Ishikawa (cell line): ENCODE measurements around the gene MIF.
A peak's percentile ranks its signal among the peaks of the same experiment; 100 is the strongest.

Experiments
- CEBPB ChIP-seq: IDR thresholded peaks from 2 replicates; pipeline ENCODE4 v1.6.1; 2012
- CREB1 ChIP-seq: IDR thresholded peaks from 2 replicates; pipeline ENCODE4 v1.6.1; 2012; ENCODE audit warnings: low read depth
- EGR1 ChIP-seq: IDR thresholded peaks from 2 replicates; pipeline ENCODE4 v1.6.1; 2012
- EP300 ChIP-seq: IDR thresholded peaks from 2 replicates; pipeline ENCODE4 v1.6.1; 2012; ENCODE audit warnings: borderline replicate concordance
- FOXM1 ChIP-seq: IDR thresholded peaks from 2 replicates; pipeline ENCODE4 v1.6.1; 2012; ENCODE audit warnings: low read depth, borderline replicate concordance
- MAX ChIP-seq: IDR thresholded peaks from 2 replicates; pipeline ENCODE4 v1.6.1; 2012
- NFIC ChIP-seq: IDR thresholded peaks from 2 replicates; pipeline ENCODE4 v1.6.1; 2012
- RAD21 ChIP-seq: IDR thresholded peaks from 2 replicates; pipeline ENCODE4 v1.6.1; 2012; ENCODE audit warnings: low read depth
- REST ChIP-seq: IDR thresholded peaks from 2 replicates; pipeline ENCODE4 v1.6.1; 2012; ENCODE audit warnings: low read depth, mild to moderate bottlenecking
- TAF1 ChIP-seq: IDR thresholded peaks from 2 replicates; pipeline ENCODE4 v1.6.1; 2012; ENCODE audit warnings: low read depth, mild to moderate bottlenecking
- TCF12 ChIP-seq: IDR thresholded peaks from 2 replicates; pipeline ENCODE4 v1.6.1; 2012; ENCODE audit warnings: low read depth
- TEAD4 ChIP-seq: IDR thresholded peaks from 2 replicates; pipeline ENCODE4 v1.6.1; 2012
- USF1 ChIP-seq: IDR thresholded peaks from 2 replicates; pipeline ENCODE4 v1.6.1; 2012
- YY1 ChIP-seq: IDR thresholded peaks from 2 replicates; pipeline ENCODE4 v1.6.1; 2012; ENCODE audit warnings: low read depth
- ZBTB7A ChIP-seq: IDR thresholded peaks from 2 replicates; pipeline ENCODE4 v1.6.1; 2012; ENCODE audit warnings: low read depth

Gene MIF

DNA sequence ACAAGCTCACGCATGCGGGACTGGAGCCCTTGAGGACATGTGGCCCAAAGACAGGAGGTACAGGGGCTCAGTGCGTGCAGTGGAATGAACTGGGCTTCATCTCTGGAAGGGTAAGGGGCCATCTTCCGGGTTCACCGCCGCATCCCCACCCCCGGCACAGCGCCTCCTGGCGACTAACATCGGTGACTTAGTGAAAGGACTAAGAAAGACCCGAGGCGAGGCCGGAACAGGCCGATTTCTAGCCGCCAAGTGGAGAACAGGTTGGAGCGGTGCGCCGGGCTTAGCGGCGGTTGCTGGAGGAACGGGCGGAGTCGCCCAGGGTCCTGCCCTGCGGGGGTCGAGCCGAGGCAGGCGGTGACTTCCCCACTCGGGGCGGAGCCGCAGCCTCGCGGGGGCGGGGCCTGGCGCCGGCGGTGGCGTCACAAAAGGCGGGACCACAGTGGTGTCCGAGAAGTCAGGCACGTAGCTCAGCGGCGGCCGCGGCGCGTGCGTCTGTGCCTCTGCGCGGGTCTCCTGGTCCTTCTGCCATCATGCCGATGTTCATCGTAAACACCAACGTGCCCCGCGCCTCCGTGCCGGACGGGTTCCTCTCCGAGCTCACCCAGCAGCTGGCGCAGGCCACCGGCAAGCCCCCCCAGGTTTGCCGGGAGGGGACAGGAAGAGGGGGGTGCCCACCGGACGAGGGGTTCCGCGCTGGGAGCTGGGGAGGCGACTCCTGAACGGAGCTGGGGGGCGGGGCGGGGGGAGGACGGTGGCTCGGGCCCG, at the start of gene MIF:
MIF (plus strand) TSS at position 439 of the 765 bp plus-strand sequence; CDS start at position 531, 92 bp downstream.
- TF ChIP-seq FOXM1 (no peak), RAD21 (peak; percentile 33; the same call in 1 of the 2 replicates), EP300 (0 out of 2 replicates have a peak, but pooled peaks have one; percentile 13), TCF12 (no peak), CEBPB (no peak), MAX (peak; percentile 44), EGR1 (no peak), NFIC (no peak), USF1 (peak; percentile 1; the same call in 1 of the 2 replicates), TAF1 (peak; percentile 82), ZBTB7A (peak; percentile 57; the same call in 1 of the 2 replicates), YY1 (peak; percentile 19; the same call in 1 of the 2 replicates), REST (no peak), CREB1 (no peak), TEAD4 (no peak; the same call in 1 of the 2 replicates)

DNA sequence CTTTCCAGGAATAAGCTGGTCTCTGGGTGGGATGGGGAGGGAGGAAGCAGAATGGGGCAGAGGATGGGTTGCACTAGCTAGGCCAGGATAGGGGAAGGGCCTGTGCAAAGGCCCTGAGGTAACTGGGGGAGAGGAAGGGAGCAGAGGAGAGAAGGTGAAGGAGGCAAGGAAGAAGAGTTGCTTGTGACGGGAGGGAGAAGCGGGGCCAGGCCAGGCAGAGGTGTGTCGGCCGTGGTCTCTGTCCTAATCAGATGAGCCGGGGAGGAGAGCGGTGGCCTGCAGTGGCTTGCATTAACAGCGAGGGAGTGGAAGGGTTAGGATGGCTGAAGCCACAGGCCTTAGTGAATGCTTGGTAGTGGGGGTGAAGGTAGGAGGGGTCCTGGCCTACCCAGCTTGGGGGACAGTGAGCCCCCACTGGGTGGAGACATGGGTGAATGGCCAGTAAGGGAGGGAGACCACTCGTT, 49.4 kb upstream of the MIF start:
- TF ChIP-seq TEAD4, result no peak
- no peak for TF ChIP-seq TCF12
- TF ChIP-seq TAF1, result no peak
- TF ChIP-seq REST, result no peak
- no peak for TF ChIP-seq USF1
- TF ChIP-seq ZBTB7A, result no peak
- TF ChIP-seq FOXM1, result no peak

DNA sequence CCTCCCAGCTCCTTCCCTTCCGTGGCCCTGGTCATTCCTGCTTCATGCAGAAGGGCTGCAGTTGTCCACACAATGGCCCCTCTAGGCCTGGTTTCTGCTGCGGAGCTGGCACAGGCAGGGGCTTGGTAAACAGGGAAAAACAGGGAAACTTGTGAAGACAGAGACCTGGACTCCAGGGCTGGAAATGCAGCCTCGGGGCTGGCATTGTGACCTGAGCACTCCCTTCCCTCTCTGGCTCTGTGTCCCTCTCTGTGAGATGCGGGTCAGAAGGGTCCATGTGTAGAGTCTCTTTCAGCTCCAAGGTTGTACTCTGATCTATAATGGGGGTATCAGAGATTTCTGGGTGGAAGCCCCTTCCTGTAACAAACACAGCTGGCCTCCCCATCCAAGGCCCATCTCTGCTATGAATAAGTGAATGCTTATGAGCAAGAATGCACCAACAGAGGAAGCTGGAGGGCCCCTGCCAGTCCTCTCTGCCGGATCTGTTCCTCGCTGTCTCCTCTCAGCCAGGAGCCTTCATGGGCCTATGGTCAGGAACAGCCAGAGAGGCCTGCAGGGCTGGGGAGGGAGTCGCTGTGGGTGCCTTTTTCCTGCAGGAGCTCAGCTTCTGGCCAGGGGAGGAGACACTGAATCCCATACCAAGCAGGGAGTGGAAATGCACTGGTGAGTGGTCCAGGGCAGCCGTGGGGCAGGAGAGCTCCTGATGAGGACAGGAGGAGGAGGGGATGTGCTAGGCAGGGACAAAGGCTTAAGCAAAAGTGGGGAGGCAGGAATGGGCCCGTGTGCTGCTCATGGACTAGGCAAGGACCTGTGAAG, 48.7 kb upstream of the MIF start:
- TF ChIP-seq NFIC, result no peak
- no peak for TF ChIP-seq ZBTB7A
- TF ChIP-seq MAX, result no peak
- TF ChIP-seq USF1, result no peak
- TF ChIP-seq TCF12, result no peak
- no peak for TF ChIP-seq REST

DNA sequence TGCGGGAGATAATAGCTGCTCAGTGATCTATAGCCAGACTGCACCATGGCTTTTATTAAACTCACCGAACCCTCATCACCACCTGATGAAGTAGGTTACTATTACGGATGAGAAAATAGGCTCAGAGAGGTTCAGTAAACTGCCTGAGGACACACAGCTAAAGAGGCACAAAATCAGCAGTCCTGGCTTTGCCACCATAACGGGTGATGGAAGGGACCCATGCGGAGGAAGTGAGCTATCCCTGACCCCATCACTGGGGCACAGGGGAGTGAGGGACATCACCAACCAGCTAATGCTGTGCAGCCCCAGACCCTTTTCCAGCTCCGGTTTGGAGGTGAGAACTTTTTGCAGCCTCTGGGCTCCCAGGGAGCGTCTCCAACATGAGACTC, 48.1 kb upstream of the MIF start:
- TF ChIP-seq MAX (no peak), NFIC (no peak), EP300 (no peak)
